Glomerular visceral epithelial cell (primary cell): ENCODE data around the gene PP2D1.
A peak's percentile ranks its signal among the peaks of the same experiment; 100 is the strongest.
"Not testable (repeated sequence)": the region's sequence is repeated elsewhere in the genome, so short reads cannot be mapped to it uniquely, and the experiment has no call there.

Source experiments
- DNase-seq: peaks from one replicate; pipeline ENCODE4 v3.0.0-alpha.2; 2016; ENCODE audit errors: extremely low spot score

Gene PP2D1

DNA sequence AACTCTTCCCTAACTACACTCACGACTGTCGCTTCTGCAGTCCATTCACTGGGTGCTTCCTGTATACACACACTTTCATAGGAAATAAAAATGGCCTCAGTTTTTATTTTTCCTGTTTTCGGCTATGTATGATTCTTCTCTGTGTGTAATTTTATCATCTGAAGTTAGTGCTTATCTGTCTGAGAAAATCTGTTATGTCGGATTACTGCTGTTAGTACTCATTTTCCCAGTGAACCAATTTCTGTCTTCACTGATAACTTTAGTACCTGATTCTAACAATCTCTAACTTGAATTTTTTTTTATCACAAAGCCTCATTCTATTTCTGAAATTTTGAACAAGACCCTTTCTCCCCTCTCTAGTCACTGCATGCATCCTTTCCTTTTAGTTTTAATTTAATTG lies 44.3 kb downstream of the PP2D1 start:
- DNase-seq, result no peak

DNA sequence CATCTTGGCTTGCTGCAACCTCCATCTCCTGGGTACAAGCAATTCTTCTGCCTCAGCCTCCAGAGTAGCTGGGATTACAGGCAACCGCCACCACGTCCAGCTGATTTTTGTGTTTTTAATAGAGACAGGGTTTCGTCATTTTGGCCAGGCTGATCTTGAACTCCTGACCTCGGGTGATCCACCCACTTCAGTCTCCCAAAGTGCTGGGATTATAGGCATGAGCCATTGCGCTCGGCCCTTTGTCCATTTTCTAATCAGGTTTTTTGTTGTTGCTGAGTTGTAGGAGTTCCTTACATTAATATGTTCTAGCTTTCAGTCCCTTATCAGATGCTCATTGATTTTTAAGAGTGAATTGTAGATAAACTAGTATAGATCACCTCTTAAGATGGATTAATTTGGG lies 44.9 kb downstream of the PP2D1 start:
- DNase-seq, result no peak

DNA sequence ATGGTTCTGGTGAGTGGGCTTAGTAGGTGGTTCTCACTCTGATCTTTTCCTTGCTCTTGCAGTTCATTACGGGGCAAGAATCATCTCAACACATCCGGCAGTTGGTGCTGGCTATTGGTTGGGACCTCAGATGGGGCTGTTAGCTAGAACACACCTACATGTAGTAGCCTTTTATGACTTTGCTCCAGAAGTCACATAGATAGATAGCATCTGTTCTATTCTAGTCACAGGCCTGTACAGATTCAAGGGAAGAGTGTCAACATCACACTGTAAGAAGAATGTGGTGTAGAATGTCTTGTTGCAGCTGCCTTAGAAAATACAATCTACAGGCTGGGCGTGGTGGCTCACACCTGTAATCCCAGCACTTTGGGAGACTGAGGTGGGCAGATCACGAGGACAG lies 50.1 kb downstream of the PP2D1 start:
- DNase-seq, result no peak

DNA sequence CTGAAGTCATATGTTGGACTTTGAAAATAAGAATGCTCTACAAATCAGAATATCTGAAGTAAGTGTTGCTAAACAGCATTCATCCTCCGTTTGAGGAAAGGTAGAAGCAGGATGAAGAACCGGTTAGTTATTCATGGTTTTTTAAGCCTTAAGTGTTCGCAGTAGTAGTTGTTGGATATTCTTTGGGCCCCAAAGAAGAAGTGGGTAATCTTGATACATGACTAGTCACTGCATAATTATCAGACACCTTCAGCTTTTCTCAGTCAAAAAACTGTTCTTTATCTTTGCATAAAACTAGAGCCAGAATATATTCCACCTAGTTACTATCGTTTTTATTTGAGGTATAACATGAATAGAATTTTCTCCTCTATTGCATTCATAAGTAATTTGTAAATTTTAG lies 51.4 kb downstream of the PP2D1 start:
- DNase-seq, result no peak

DNA sequence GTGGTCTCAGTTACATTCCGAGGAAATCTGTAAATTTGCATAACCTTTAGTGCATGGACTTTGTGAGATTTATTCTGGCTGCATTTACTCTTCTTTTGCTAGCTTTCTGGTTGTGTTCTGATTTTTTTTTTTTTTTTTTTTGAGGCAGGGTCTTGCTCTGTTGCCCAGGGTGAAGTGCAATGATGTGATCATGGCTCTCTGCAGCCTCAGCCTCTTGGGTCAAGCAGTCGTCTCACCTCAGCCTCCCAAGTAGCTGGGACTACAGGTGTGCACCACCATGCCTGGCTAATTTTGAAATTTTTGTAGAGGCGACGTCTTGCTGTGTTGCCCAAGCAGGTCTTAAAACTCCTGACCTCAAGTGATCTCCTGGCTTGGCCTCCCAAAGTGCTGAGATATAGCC lies 52.6 kb downstream of the PP2D1 start:
- no peak for DNase-seq

DNA sequence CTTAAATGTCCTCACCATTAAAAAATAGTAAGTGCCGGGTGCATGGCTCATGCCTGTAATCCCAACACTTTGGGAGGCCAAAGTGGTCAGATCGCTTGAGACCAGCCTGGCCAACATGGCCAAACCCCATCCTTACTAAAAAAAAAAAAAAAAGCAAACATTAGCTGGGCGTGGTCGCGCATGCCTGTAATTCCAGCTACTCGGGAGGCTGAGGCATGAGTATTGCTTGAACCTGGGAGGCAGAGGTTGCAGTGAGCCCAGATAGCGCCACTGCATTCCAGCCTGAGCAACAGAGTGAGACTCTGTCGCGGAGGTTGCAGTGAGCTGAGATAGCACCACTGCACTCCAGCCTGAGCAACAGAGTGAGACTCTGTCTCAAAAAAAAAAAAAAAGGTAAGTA lies 54.7 kb downstream of the PP2D1 start:
- DNase-seq, result not testable (repeated sequence)

DNA sequence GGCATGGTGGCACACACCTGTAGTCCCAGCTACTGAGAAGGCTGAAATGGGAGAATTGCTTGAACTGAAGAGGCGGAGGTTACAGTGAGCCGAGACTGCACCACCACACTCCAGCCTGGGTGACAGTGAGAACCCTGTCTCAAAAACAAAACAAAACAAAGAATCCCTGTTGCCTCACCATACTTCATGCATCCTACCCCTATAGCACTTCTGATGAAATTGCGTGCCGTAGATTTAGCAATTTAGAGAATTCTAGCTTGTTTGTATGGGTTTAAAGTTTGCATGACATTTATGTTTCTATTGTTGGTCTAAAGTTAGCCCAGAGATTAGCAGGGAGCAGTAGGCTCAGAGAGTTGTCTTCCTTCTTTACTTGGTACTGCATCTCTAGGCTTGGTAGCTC lies 57.4 kb downstream of the PP2D1 start:
- DNase-seq, result no peak

DNA sequence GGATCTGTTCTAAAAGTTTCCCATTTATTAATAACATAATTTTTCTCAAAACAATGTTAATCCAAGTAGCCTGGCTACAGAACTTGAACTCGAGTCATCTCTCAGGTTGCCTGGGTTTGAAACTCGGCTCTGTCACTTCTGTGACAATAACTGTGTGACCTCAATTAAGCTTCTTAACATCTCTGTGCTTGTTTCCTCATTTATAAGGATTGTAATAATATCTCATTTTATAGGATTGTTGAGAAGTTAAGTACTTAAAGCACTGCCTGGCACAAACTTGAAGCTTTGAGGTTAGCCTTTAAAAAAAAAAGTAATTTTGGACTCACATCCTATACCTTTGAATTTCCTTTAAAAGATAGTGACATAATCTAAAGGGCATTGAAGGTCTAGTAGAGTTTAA lies 61.7 kb downstream of the PP2D1 start:
- no peak for DNase-seq

DNA sequence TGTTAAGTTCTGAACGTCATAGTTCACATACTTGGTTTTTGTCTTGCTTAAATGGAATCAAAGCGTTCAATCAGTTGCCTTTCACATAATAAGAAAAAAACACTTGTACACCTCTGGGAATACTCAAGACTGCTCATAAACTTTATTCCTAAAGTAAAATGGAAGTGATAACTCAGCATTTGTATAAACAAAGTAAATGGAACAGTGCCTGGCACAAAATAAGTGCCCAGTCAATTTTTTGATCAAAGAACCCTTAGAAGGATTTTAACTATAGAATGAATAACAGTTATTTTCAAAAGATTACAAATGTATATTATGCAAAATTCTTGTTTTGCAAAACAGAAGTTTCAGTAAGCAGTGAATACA lies 63.9 kb downstream of the PP2D1 start:
- DNase-seq, result no peak

DNA sequence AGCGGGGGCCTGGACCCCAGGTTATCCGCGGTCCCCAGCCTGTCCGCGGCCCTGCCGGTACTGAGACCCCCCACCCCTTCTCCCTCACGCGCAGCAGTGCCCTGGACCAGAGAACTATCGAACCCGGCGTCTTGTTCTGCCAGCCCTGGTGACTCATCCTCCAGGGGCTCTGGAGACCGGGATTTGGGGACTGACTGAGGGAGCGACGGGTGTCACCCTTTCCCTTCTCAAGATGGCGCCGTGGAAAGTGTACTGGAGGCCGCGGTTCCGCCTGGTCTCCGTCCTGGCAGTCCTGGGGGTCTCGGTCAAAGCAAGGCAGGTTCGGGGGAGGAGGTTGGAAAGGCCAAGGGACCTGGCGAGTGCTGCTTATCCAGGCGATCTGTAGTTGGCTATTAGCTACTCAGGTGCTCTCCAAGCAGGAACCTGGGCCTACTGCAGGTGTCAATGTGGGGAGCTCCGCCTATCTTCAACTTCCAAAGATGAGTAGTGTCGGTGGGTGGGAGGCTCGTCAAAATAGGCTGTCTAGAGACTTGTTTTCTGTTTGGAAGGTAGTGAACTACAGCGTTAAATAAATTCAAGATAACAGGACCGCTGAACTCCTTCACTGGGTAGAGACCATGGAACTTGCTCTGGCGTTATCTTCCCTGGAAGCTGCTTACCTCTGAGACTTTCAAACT lies 64.4 kb downstream of the PP2D1 start:
- peak; percentile 35 for DNase-seq

DNA sequence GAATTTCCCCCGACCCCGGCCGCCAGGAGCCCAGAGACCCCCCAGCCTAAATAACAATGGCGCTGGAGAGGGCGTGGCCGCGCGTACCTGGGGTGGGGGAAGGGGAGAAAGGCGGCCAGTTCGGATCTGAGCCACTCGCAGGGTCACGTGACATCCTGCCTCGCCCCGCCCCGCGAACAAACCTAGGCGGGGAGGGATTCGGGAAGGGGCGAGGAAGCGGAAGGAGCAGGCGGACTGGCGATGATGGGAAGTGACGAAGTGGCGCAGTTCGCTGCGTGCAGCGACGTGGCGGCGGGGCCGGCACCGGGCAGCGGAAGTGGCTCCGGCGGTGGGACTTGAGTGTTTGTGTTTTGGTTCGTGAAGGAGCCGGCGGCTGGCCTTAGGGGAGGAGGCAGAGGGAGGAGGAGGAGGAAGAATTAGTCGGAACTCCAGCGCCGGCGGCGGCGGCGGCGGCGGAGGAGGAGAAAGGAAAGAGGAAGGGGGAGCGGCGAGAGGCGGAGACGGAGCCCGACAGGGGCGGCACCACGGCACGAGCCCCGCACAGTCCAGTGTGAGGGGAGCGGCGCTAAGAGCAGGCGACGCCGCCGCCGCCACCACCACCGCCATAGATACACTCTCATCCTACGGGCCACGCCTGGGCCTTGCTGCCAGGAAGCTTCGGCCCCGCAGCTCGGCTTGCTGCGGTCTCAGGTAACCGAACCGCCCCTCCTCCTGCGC lies 65.1 kb downstream of the PP2D1 start, which contains the start of gene RAB5A:
Gene RAB5A, plus strand, starts transcription at position 266 of the 717 bp plus-strand sequence. CDS start 3,802 bp downstream, outside the sequence.
- peak; percentile 98 for DNase-seq

DNA sequence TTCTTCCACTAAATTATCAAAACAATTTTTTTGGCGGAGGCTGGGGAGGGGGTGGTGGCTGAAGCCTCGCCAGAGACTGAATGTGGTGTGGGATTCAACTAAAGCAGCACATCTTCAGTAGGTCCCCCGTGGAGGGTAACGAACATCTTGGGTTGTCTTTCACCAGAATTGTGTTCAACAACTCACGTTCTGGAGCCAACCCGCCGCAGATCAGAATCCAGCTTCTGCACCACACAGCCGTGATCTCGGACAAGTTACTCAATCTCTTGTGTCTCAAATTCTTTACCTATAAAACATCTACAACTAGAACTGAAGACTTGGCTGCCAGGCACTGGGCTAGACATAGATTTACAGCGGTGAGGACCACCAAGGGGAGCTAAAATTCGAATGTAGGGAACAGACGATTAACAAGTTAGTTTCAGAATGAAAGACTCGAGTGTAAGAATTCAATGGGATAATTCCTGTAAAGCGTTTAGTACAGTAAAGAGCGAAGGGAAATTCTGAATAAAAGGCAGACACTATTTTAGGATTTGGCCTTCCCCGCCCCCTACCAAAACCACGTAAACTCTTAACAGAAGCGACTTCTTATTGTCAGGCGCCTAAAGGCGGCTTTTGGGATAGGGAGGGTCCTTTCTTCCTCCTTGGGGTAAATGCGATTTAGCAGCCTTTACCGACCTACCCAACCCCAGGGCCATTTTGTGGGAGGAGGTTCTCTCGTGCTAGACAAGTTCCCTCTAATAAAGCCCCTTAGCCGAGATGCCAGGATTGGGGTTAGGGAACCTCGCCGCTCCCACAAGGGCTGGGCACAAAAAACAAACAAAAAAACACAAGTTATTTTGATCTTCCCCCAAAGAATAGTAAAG lies 65.9 kb downstream of the PP2D1 start:
- DNase-seq, result no peak

DNA sequence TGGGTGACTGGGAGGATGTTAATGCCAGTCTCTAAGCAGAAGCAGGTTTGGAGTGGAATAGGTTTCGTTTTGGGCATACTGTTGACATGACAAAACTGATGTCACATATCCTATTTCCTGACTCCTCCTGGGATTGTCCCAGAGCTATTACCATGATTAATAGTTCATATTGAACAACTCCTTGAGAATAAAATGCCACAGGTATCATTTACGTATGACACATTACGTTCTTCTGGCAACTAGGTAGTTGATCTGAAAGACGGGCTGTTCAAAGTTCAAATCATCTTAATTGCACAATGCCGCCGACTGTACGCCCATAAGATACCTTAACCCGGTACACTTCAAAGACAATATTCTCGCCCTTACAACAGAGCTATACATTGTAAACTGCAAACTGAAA lies 66.5 kb downstream of the PP2D1 start:
- DNase-seq, result no peak

DNA sequence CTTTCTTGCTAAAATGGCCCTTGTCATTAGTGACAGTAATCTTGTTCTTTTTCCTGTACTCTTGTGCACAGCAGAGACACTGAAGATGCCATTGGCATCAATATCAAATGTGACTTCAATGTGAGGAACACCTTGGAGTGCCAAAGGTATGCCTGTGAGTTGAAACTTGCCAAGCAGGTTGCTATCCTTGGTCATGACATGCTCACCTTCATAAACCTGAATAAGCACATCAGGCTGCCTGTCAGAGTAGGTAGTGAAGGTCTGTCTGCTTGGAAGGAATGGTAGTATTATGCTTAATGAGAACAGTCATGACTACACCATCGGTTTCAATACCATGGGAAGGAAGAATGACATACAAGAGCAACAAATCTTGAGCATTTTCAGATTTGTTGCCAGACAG lies 71.4 kb downstream of the PP2D1 start:
- DNase-seq, result no peak

DNA sequence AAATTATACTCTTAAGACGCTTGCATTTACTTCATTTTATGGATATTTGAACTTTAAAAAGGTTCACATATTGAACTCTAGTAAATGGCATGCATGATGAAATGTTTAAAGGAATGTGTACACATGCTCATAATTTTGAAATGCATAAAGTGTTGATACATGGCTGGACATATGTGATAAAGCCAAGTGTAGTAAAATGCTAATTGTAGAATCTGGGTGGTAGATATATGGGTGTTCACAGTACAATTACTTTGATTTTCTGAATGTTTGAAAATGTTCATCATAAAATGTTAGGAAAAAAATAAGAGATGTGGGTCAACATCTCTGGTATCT lies 73.8 kb downstream of the PP2D1 start:
- no peak for DNase-seq

DNA sequence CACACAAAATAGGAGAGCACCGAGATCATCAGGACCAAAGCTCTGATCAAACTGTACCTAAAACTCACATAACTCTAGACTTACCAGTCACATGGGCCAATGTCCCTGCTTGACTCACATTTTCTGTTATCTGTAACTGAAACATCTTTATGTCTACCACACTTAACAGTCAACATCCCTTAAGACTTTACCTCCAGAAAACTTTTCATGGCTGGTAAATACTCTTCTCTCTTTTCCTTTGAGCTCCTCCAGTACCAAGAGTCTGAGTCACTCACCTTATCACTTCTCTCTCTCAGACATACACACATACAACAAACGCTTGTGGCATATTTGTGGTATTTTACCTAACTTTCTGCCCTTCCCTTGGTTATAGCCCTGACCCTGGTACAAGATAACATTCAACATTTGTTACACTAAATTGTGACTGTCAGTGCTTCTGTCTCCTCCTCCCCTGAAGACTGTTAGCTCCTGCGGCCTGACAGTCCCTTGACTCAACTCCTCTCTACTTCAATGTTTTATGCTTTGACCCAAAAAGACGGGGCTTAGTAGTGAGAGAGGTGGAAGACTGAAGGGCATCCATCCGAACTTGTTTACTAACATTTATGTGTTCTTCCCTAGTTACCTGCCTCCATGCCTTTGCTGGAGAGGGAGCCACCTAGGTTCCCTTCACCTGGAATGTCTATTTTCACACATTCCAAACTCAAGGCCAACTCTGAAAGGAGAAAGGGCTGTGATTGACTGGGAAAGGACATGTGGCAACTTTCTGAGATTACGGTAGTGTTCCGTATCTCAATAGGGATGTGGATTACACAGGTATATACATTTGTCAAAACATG lies 74.4 kb downstream of the PP2D1 start:
- DNase-seq, result no peak
